GM12892 (cell line): Measurements from ENCODE around the gene TCP11L1.

Experiments used
- POLR2A ChIP-seq: IDR thresholded peaks from 2 replicates; pipeline ENCODE4 v1.6.1; 2011; ENCODE audit warnings: low read depth, low read length, control low read depth
- POLR2AphosphoS5 ChIP-seq: IDR thresholded peaks from 2 replicates; pipeline ENCODE4 v1.6.1; 2011; ENCODE audit warnings: low read depth, low read length, control low read depth
- TAF1 ChIP-seq: IDR thresholded peaks from 2 replicates; pipeline ENCODE4 v1.6.1; 2011; ENCODE audit warnings: low read depth, mild to moderate bottlenecking, control low read depth, low read length, borderline replicate concordance

GRCh38 chr11:33000181-33000580 lies 39.2 kb upstream of the TCP11L1 start:
- TF ChIP-seq POLR2AphosphoS5, result no peak
- no peak for TF ChIP-seq TAF1
- TF ChIP-seq POLR2A, result no peak
